Measurements from ENCODE around the gene ZMIZ1.

The ZMIZ1 gene

DNA sequence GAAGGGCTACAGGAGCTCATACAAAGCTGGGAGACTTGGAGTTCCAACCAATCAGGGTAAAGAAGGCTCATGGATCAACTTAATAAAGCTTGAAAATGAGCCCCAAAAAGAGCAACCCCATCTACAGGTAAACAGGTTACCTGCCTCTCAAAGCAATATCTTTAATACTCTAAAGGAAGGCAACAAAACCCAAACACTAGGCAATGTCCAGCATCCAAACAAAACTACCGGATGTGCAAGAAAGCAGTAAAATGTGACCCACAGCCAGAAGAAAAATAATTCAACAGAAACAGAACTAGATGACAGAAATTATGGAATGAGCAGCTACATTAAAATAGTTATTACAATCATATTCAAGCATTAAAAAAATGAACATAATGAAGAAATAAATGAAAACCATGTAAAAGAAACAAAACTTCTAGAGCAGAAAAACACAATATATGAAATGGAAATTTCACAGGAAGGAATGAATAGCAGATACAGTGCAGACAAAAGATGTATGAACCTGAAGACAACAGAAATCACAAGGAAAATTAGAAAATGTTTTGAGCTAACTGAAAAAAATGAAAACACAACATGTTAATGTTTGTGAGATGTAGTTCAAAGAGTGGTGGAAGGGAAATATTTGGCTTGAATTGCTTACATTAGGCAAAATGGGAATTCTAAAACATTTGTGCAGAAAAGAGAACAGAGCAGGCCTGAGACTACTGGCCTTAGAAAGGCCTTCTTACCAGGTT is 30.5 kb upstream of the ZMIZ1 start:
- H3K4me2 ChIP-seq: no peak overlapping the region
- no peaks in the 10 kb centered on the region for H3K4me1 ChIP-seq (ENCODE audit: low read depth, poor library complexity, severe bottlenecking)
- no peaks in the 10 kb centered on the region for H4K20me1 ChIP-seq (ENCODE audit: insufficient read depth)
- no peaks in the 10 kb centered on the region for H3K79me2 ChIP-seq (ENCODE audit: insufficient read depth, low read depth)
- H2AFZ ChIP-seq (ENCODE audit: low read depth): no peak overlapping the region
- no peak overlapping the region for H3K9ac ChIP-seq
- TF ChIP-seq, protein P1, sequence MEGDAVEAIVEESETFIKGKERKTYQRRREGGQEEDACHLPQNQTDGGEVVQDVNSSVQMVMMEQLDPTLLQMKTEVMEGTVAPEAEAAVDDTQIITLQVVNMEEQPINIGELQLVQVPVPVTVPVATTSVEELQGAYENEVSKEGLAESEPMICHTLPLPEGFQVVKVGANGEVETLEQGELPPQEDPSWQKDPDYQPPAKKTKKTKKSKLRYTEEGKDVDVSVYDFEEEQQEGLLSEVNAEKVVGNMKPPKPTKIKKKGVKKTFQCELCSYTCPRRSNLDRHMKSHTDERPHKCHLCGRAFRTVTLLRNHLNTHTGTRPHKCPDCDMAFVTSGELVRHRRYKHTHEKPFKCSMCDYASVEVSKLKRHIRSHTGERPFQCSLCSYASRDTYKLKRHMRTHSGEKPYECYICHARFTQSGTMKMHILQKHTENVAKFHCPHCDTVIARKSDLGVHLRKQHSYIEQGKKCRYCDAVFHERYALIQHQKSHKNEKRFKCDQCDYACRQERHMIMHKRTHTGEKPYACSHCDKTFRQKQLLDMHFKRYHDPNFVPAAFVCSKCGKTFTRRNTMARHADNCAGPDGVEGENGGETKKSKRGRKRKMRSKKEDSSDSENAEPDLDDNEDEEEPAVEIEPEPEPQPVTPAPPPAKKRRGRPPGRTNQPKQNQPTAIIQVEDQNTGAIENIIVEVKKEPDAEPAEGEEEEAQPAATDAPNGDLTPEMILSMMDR (conservative IDR thresholded peaks at IDR 0.05; ENCODE audit: low read depth, low read length): no peak
- H3K4me3 ChIP-seq (IDR thresholded peaks at IDR 0.05; ENCODE audit: insufficient read depth, low read depth, low read length): no peak overlapping the region
- no peak overlapping the region for H3K27ac ChIP-seq
- H3K36me3 ChIP-seq (ENCODE audit: insufficient read depth): no peaks in the 10 kb centered on the region
- no peaks in the 10 kb centered on the region for H3K27me3 ChIP-seq (ENCODE audit: insufficient read depth, low read depth)

DNA sequence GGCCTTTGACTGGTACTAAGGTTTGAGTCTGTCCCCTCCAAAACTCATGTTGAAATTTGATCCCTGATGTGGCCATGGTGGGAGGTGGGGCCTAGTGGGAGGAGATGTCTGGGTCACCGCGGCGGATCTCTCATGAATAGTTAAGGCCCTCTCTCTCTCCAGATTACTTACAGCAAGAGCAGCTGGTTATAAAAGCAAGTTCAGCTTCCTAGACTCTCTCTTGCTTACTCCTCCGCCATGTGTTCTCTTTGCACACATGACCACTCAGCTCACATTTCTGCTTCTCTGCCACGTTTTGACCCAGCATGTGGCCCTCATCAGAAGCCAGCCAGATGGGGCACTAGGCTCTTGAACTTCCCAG is 29.9 kb upstream of the ZMIZ1 start:
- Histone ChIP-seq H3K27me3 (ENCODE audit: insufficient read depth, low read depth) (no peaks in the 10 kb centered on the region), H3K4me2 (no peak overlapping the region), H4K20me1 (ENCODE audit: insufficient read depth) (no peaks in the 10 kb centered on the region), H3K36me3 (ENCODE audit: insufficient read depth) (no peaks in the 10 kb centered on the region), H3K79me2 (ENCODE audit: insufficient read depth, low read depth) (no peaks in the 10 kb centered on the region), H2AFZ (ENCODE audit: low read depth) (no peak overlapping the region), H3K9ac (no peak overlapping the region), H3K4me3 (IDR thresholded peaks at IDR 0.05; ENCODE audit: insufficient read depth, low read depth, low read length) (no peak overlapping the region), H3K27ac (no peak overlapping the region), H3K4me1 (ENCODE audit: low read depth, poor library complexity, severe bottlenecking) (no peaks in the 10 kb centered on the region)
- TF ChIP-seq, protein P1 (conservative IDR thresholded peaks at IDR 0.05; ENCODE audit: low read depth, low read length): no peak

DNA sequence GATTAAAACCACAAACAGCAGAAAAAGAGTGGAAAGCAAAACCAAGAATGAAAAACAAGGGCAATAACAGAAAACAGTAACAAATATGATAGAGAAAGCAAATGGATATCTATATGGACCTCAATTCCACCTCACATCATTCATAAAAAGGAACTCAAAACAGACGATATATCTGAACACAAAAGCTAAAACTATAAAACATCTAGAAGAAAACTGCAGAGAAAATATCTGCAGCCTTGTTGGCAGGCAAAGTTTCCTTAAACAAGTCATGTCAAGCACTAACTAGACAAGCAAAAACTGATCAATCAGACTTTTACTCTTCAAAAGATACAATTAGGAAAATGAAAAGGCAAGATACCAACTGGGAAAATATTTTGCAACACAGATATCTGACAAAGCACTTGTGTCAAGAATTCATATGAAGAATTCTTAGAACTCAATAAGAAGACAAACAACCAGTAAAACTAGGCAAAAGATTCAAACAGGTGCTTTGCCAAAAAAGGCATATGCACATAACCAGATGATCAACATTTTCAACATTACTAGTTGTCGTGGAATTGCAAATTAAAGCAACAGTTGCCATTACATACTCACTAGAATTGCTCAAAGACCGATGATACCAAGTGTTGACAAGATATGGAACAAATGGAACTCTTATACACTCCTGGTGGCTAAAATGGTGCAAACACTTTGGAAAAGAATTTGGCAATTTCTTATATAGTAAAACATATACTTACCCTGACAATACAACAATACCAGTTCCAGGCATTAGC is 25.9 kb upstream of the ZMIZ1 start:
- TF ChIP-seq, protein P1 (conservative IDR thresholded peaks at IDR 0.05; ENCODE audit: low read depth, low read length): no peak
- Histone ChIP-seq H3K4me2 (no peak overlapping the region), H2AFZ (ENCODE audit: low read depth) (no peak overlapping the region), H3K27ac (no peak overlapping the region), H3K27me3 (ENCODE audit: insufficient read depth, low read depth) (no peaks in the 10 kb centered on the region), H3K4me1 (ENCODE audit: low read depth, poor library complexity, severe bottlenecking) (no peaks in the 10 kb centered on the region), H4K20me1 (ENCODE audit: insufficient read depth) (no peaks in the 10 kb centered on the region), H3K36me3 (ENCODE audit: insufficient read depth) (no peaks in the 10 kb centered on the region), H3K4me3 (IDR thresholded peaks at IDR 0.05; ENCODE audit: insufficient read depth, low read depth, low read length) (no peak overlapping the region), H3K9ac (no peak overlapping the region), H3K79me2 (ENCODE audit: insufficient read depth, low read depth) (no peaks in the 10 kb centered on the region)

DNA sequence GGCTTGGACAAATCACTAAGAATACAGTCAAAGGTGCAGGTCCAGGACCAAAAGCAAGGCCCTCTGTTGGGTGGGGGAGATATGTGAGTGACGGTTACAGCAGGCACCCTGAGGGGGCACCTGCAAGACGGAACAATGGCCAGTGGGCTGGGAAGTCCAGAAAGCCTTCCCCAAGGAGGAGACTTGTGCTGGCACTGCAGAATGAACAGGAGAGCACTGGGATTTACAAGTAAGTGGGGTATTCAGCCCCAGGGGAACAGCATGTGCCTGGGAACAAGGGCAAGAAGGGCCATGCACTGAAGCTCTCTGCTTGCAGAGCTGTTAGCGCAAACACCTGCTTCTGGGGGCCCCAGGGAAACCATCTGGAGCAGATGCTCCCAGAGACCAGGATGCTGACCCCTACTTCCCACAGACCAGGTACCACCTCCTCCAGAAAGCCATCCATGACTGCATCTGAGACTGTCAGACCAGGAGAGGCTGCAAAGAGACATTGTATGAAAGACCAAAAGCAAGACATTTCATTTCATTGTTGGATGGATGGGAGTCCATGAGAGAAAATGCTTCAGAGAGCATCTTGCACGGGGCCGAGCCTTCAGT is 24.6 kb upstream of the ZMIZ1 start:
- Histone ChIP-seq H3K27me3 (ENCODE audit: insufficient read depth, low read depth) (no peaks in the 10 kb centered on the region), H3K79me2 (ENCODE audit: insufficient read depth, low read depth) (no peaks in the 10 kb centered on the region), H3K4me1 (ENCODE audit: low read depth, poor library complexity, severe bottlenecking) (no peaks in the 10 kb centered on the region), H3K4me3 (IDR thresholded peaks at IDR 0.05; ENCODE audit: insufficient read depth, low read depth, low read length) (no peak overlapping the region), H3K27ac (no peak overlapping the region), H3K36me3 (ENCODE audit: insufficient read depth) (no peaks in the 10 kb centered on the region), H4K20me1 (ENCODE audit: insufficient read depth) (no peaks in the 10 kb centered on the region), H2AFZ (ENCODE audit: low read depth) (no peak overlapping the region), H3K4me2 (no peak overlapping the region), H3K9ac (no peak overlapping the region)
- TF ChIP-seq, protein P1 (conservative IDR thresholded peaks at IDR 0.05; ENCODE audit: low read depth, low read length): no peak

All from KMS-11 (cell line).